HEK293 (cell line): ENCODE results near the gene GLT8D2.

Source experiments
- CTCF ChIP-seq: fragments of 450-650 bp; formaldehyde crosslinking; IDR thresholded peaks from 2 replicates; pipeline ENCODE4 v1.5.1; 2016; ENCODE audit warnings: missing biosample characterization, missing genetic modification characterization
- RBAK ChIP-seq: fragments of 450-650 bp; formaldehyde crosslinking; IDR thresholded peaks from 2 replicates; pipeline ENCODE4 v1.5.1; 2016; ENCODE audit warnings: missing biosample characterization, missing genetic modification characterization
- SALL2 ChIP-seq: fragments of 450-650 bp; formaldehyde crosslinking; IDR thresholded peaks from 2 replicates; pipeline ENCODE4 v1.5.0; 2017; ENCODE audit warnings: missing biosample characterization, mild to moderate bottlenecking, missing genetic modification characterization, borderline replicate concordance
- ZFP3 ChIP-seq: fragments of 450-650 bp; formaldehyde crosslinking; IDR thresholded peaks from 2 replicates; pipeline ENCODE4 v1.5.1; 2016; ENCODE audit warnings: low read depth, missing biosample characterization, missing genetic modification characterization
- ZNF24 ChIP-seq: fragments of 450-650 bp; formaldehyde crosslinking; IDR thresholded peaks from 2 replicates; pipeline ENCODE4 v1.5.1; 2016; ENCODE audit warnings: missing biosample characterization, missing genetic modification characterization
- ZNF274 ChIP-seq, 2 experiments: fragments of 200-500 bp in 1 of 2; fragments of 450-650 bp in 1 of 2; sonication (Bioruptor generic) in 1 of 2; formaldehyde crosslinking in 1 of 2; IDR thresholded peaks; 2 replicates each; pipeline versions ENCODE4 v1.5.1 to v1.6.1; 2014 to 2016; ENCODE audit warnings: borderline replicate concordance in 1 of 2, inconsistent platforms in 1 of 2, low read length in 1 of 2, missing biosample characterization in 1 of 2, missing genetic modification characterization in 1 of 2
- ZNF302 ChIP-seq: fragments of 450-650 bp; formaldehyde crosslinking; IDR thresholded peaks from 2 replicates; pipeline ENCODE4 v1.5.1; 2016; ENCODE audit warnings: missing biosample characterization, missing genetic modification characterization, low read depth
- ZNF398 ChIP-seq: fragments of 450-650 bp; formaldehyde crosslinking; IDR thresholded peaks from 2 replicates; pipeline ENCODE4 v1.5.1; 2017; ENCODE audit warnings: missing biosample characterization, missing genetic modification characterization
- ZNF473 ChIP-seq: fragments of 450-650 bp; formaldehyde crosslinking; IDR thresholded peaks from 2 replicates; pipeline ENCODE4 v1.5.1; 2017; ENCODE audit warnings: missing biosample characterization, missing genetic modification characterization
- ZNF501 ChIP-seq: fragments of 450-650 bp; formaldehyde crosslinking; IDR thresholded peaks from 2 replicates; pipeline ENCODE4 v1.5.1; 2016; ENCODE audit warnings: missing biosample characterization, missing genetic modification characterization
- ZNF514 ChIP-seq: fragments of 450-650 bp; formaldehyde crosslinking; IDR thresholded peaks from 2 replicates; pipeline ENCODE4 v1.5.1; 2016; ENCODE audit warnings: missing biosample characterization, missing genetic modification characterization
- ZNF645 ChIP-seq: fragments of 450-650 bp; formaldehyde crosslinking; IDR thresholded peaks from 2 replicates; pipeline ENCODE4; 2016; ENCODE audit warnings: missing biosample characterization, missing genetic modification characterization
- ZNF677 ChIP-seq: fragments of 450-650 bp; IDR thresholded peaks from 2 replicates; pipeline ENCODE4 v1.5.0; 2018; ENCODE audit warnings: missing biosample characterization, mild to moderate bottlenecking, missing genetic modification characterization, moderate library complexity
- TF ChIP-seq, protein P1 (sequence below): fragments of 450-650 bp; formaldehyde crosslinking; IDR thresholded peaks from 2 replicates; pipeline ENCODE4 v1.5.1; 2016; ENCODE audit warnings: missing biosample characterization, missing genetic modification characterization

- TF ChIP-seq ZFP3, result no peak
- no peak for TF ChIP-seq CTCF (tag by site-specific recombination)
- no peak for TF ChIP-seq ZNF473 (tag by site-specific recombination)
- no peak for TF ChIP-seq ZNF677 (tag by site-specific recombination)
- TF ChIP-seq ZNF501, result no peak
- no peak for TF ChIP-seq ZNF24 (tag by site-specific recombination)
- TF ChIP-seq, protein P1, sequence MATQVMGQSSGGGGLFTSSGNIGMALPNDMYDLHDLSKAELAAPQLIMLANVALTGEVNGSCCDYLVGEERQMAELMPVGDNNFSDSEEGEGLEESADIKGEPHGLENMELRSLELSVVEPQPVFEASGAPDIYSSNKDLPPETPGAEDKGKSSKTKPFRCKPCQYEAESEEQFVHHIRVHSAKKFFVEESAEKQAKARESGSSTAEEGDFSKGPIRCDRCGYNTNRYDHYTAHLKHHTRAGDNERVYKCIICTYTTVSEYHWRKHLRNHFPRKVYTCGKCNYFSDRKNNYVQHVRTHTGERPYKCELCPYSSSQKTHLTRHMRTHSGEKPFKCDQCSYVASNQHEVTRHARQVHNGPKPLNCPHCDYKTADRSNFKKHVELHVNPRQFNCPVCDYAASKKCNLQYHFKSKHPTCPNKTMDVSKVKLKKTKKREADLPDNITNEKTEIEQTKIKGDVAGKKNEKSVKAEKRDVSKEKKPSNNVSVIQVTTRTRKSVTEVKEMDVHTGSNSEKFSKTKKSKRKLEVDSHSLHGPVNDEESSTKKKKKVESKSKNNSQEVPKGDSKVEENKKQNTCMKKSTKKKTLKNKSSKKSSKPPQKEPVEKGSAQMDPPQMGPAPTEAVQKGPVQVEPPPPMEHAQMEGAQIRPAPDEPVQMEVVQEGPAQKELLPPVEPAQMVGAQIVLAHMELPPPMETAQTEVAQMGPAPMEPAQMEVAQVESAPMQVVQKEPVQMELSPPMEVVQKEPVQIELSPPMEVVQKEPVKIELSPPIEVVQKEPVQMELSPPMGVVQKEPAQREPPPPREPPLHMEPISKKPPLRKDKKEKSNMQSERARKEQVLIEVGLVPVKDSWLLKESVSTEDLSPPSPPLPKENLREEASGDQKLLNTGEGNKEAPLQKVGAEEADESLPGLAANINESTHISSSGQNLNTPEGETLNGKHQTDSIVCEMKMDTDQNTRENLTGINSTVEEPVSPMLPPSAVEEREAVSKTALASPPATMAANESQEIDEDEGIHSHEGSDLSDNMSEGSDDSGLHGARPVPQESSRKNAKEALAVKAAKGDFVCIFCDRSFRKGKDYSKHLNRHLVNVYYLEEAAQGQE (tag by site-specific recombination), result no peak
- no peak for TF ChIP-seq ZNF398 (tag by site-specific recombination)
- TF ChIP-seq ZNF302 (tag by site-specific recombination), result no peak
- no peak for TF ChIP-seq ZNF274 (IDR thresholded peaks at IDR 0.05; ENCODE audit: low read length)
- TF ChIP-seq ZNF274 (tag by site-specific recombination; IDR thresholded peaks at IDR 0.05; ENCODE audit: borderline replicate concordance), result no peak
- TF ChIP-seq ZNF645 (tag by site-specific recombination), result no peak
- no peak for TF ChIP-seq RBAK (tag by site-specific recombination)
- no peak for TF ChIP-seq SALL2 (tag by site-specific recombination)
- no peak for TF ChIP-seq ZNF514
Observed at GRCh38 chr12:104080764-104081163, 30.8 kb upstream of the GLT8D2 start.
